ENCODE results near the gene POLD1.
"Not testable (repeated sequence)": the region's sequence is repeated elsewhere in the genome, so short reads cannot be mapped to it uniquely, and the experiment has no call there.

Gene POLD1

GRCh38 chr19:50390952-50391351, 6.8 kb downstream of the POLD1 start:
- not testable (repeated sequence) for DNase-seq (ENCODE audit: low read depth in 2 of 2)

GRCh38 chr19:50392759-50393158, 8.6 kb downstream of the POLD1 start:
- no peak for DNase-seq (ENCODE audit: low read depth in 2 of 2)

- no peak for DNase-seq (ENCODE audit: low read depth in 2 of 2)
Measured at GRCh38 chr19:50393589-50393988, 9.4 kb downstream of the POLD1 start.

GRCh38 chr19:50394017-50394416, 9.9 kb downstream of the POLD1 start:
- no peak for DNase-seq (ENCODE audit: low read depth in 2 of 2)

GRCh38 chr19:50398675-50399367, 14.7 kb downstream of the POLD1 start:
- DNase-seq (ENCODE audit: low read depth in 2 of 2): no peak

GRCh38 chr19:50399368-50399745, 15.2 kb downstream of the POLD1 start:
- DNase-seq (ENCODE audit: low read depth in 2 of 2): no peak

- DNase-seq (ENCODE audit: low read depth in 2 of 2): no peak
Measured at GRCh38 chr19:50401605-50402450, 17.7 kb downstream of the POLD1 start.

- no peak for DNase-seq (ENCODE audit: low read depth in 2 of 2)
Measured at GRCh38 chr19:50402544-50403301, 18.6 kb downstream of the POLD1 start.

- no peak for DNase-seq (ENCODE audit: low read depth in 2 of 2)
Measured at GRCh38 chr19:50406156-50406820, 22.1 kb downstream of the POLD1 start.

- no peak for DNase-seq (ENCODE audit: low read depth in 2 of 2)
Measured at GRCh38 chr19:50406829-50407228, 22.7 kb downstream of the POLD1 start.

- DNase-seq (ENCODE audit: low read depth in 2 of 2): no peak
Measured at GRCh38 chr19:50409347-50409746, 25.2 kb downstream of the POLD1 start.

GRCh38 chr19:50410109-50410508, 26.0 kb downstream of the POLD1 start:
- no peak for DNase-seq (ENCODE audit: low read depth in 2 of 2)

GRCh38 chr19:50412419-50412818, 28.3 kb downstream of the POLD1 start:
- no peak for DNase-seq (ENCODE audit: low read depth in 2 of 2)

- DNase-seq (ENCODE audit: low read depth in 2 of 2): no peak
Measured at GRCh38 chr19:50413096-50413495, 28.9 kb downstream of the POLD1 start.

- DNase-seq (ENCODE audit: low read depth in 2 of 2): no peak
Measured at GRCh38 chr19:50413531-50413930, 29.4 kb downstream of the POLD1 start.

- DNase-seq (ENCODE audit: low read depth in 2 of 2): peak; percentile 71 to 72
Measured at GRCh38 chr19:50414864-50415660, 30.9 kb downstream of the POLD1 start.

- DNase-seq (ENCODE audit: low read depth in 2 of 2): no peak
Measured at GRCh38 chr19:50415661-50416033, 31.5 kb downstream of the POLD1 start.

- DNase-seq (ENCODE audit: low read depth in 2 of 2): no peak
Measured at GRCh38 chr19:50416034-50416977, 32.2 kb downstream of the POLD1 start.

GRCh38 chr19:50417111-50418081, 33.2 kb downstream of the POLD1 start:
- no peak for DNase-seq (ENCODE audit: low read depth in 2 of 2)
